Measurements from ENCODE around the gene OR51M1.

The OR51M1 gene

GRCh38 chr11:5366856-5367255 lies 16.8 kb upstream of the OR51M1 start:
- H3K4me3 Mint-ChIP-seq, result no peak overlapping the region
- no peak for ATAC-seq
- no peaks in the 10 kb centered on the region for H3K4me1 Mint-ChIP-seq
- no peaks in the 10 kb centered on the region for H3K36me3 Mint-ChIP-seq
- H3K27ac Mint-ChIP-seq, result no peak overlapping the region
- peaks cover 19% of the 10 kb centered on the region for H3K27me3 Mint-ChIP-seq
- no peaks in the 10 kb centered on the region for H3K9me3 Mint-ChIP-seq

GRCh38 chr11:5367448-5368074 lies 16.1 kb upstream of the OR51M1 start:
- no peak for ATAC-seq

GRCh38 chr11:5368502-5369043 lies 15.0 kb upstream of the OR51M1 start:
- Mint-ChIP-seq H3K9me3 (no peaks in the 10 kb centered on the region), H3K27me3 (peaks cover 24% of the 10 kb centered on the region), H3K4me3 (no peak overlapping the region), H3K36me3 (no peaks in the 10 kb centered on the region), H3K4me1 (no peaks in the 10 kb centered on the region), H3K27ac (no peak overlapping the region)
- ATAC-seq, result no peak

More at GRCh38 chr11:5367448-5368074, 16.1 kb upstream of the OR51M1 start:
- Mint-ChIP-seq H3K4me3 (no peak overlapping the region), H3K9me3 (no peaks in the 10 kb centered on the region), H3K27me3 (peaks cover 24% of the 10 kb centered on the region), H3K4me1 (no peaks in the 10 kb centered on the region), H3K36me3 (no peaks in the 10 kb centered on the region), H3K27ac (no peak overlapping the region)

GRCh38 chr11:5369789-5370188 lies 13.8 kb upstream of the OR51M1 start:
- no peaks in the 10 kb centered on the region for H3K36me3 Mint-ChIP-seq
- no peak overlapping the region for H3K4me3 Mint-ChIP-seq
- no peaks in the 10 kb centered on the region for H3K4me1 Mint-ChIP-seq
- H3K9me3 Mint-ChIP-seq, result no peaks in the 10 kb centered on the region
- no peak for ATAC-seq
- H3K27ac Mint-ChIP-seq, result no peak overlapping the region
- H3K27me3 Mint-ChIP-seq, result peaks cover 34% of the 10 kb centered on the region

- ATAC-seq, result peak; percentile 65
- H3K27ac Mint-ChIP-seq, result no peak overlapping the region
- no peaks in the 10 kb centered on the region for H3K4me1 Mint-ChIP-seq
These were observed 2.8 kb upstream of the OR51M1 start for GRCh38 chr11:5380740-5381342.

GRCh38 chr11:5384335-5384734 lies 723 bp downstream of the OR51M1 start:
- Mint-ChIP-seq H3K4me3 (no peak overlapping the region), H3K36me3 (no peaks in the 10 kb centered on the region), H3K27ac (no peak overlapping the region), H3K4me1 (no peaks in the 10 kb centered on the region), H3K27me3 (no peaks in the 10 kb centered on the region), H3K9me3 (no peaks in the 10 kb centered on the region)
- peak; percentile 28 for ATAC-seq

More at GRCh38 chr11:5380740-5381342, 2.8 kb upstream of the OR51M1 start:
- H3K4me3 Mint-ChIP-seq, result no peak overlapping the region
- no peaks in the 10 kb centered on the region for H3K36me3 Mint-ChIP-seq
- H3K27me3 Mint-ChIP-seq, result peaks cover 7% of the 10 kb centered on the region
- no peaks in the 10 kb centered on the region for H3K9me3 Mint-ChIP-seq

- no peaks in the 10 kb centered on the region for H3K9me3 Mint-ChIP-seq
- ATAC-seq, result no peak
- H3K27me3 Mint-ChIP-seq, result peaks cover 10% of the 10 kb centered on the region
- no peak overlapping the region for H3K27ac Mint-ChIP-seq
- no peaks in the 10 kb centered on the region for H3K4me1 Mint-ChIP-seq
- no peak overlapping the region for H3K4me3 Mint-ChIP-seq
- no peaks in the 10 kb centered on the region for H3K36me3 Mint-ChIP-seq
These were observed 6.6 kb downstream of the OR51M1 start for GRCh38 chr11:5390210-5390609.

GRCh38 chr11:5394091-5394490 lies 10.5 kb downstream of the OR51M1 start:
- H3K4me1 Mint-ChIP-seq, result no peaks in the 10 kb centered on the region
- no peak overlapping the region for H3K27ac Mint-ChIP-seq
- no peak for ATAC-seq
- H3K4me3 Mint-ChIP-seq, result no peak overlapping the region
- H3K27me3 Mint-ChIP-seq, result peaks cover 10% of the 10 kb centered on the region
- H3K9me3 Mint-ChIP-seq, result peaks cover 3% of the 10 kb centered on the region
- H3K36me3 Mint-ChIP-seq, result no peaks in the 10 kb centered on the region

GRCh38 chr11:5398936-5399335 lies 15.3 kb downstream of the OR51M1 start:
- Mint-ChIP-seq H3K36me3 (no peaks in the 10 kb centered on the region), H3K27ac (no peak overlapping the region), H3K4me1 (no peaks in the 10 kb centered on the region), H3K9me3 (peaks cover 3% of the 10 kb centered on the region), H3K27me3 (peaks cover 9% of the 10 kb centered on the region), H3K4me3 (no peak overlapping the region)
- no peak for ATAC-seq

- H3K9me3 Mint-ChIP-seq, result no peaks in the 10 kb centered on the region
- H3K27me3 Mint-ChIP-seq, result peaks cover 39% of the 10 kb centered on the region
- H3K4me3 Mint-ChIP-seq, result no peak overlapping the region
- H3K36me3 Mint-ChIP-seq, result no peaks in the 10 kb centered on the region
- ATAC-seq, result no peak
- no peaks in the 10 kb centered on the region for H3K4me1 Mint-ChIP-seq
- H3K27ac Mint-ChIP-seq, result no peak overlapping the region
These were observed 21.6 kb downstream of the OR51M1 start for GRCh38 chr11:5405173-5405572.

GRCh38 chr11:5420993-5421392 lies 37.4 kb downstream of the OR51M1 start:
- Mint-ChIP-seq H3K4me1 (no peaks in the 10 kb centered on the region), H3K27ac (no peak overlapping the region), H3K36me3 (no peaks in the 10 kb centered on the region), H3K4me3 (no peak overlapping the region), H3K27me3 (peaks cover 16% of the 10 kb centered on the region), H3K9me3 (peaks cover 3% of the 10 kb centered on the region)
- ATAC-seq, result no peak

- H3K4me1 Mint-ChIP-seq, result no peaks in the 10 kb centered on the region
- no peak within 1 kb of the TSS for H3K27ac Mint-ChIP-seq
- peaks cover 16% of the 10 kb centered on the region for H3K27me3 Mint-ChIP-seq
- H3K36me3 Mint-ChIP-seq, result no peaks in the 10 kb centered on the region
- peaks cover 3% of the 10 kb centered on the region for H3K9me3 Mint-ChIP-seq
- no peak for ATAC-seq
- H3K4me3 Mint-ChIP-seq, result no peak within 1 kb of the TSS
These were observed 38.2 kb downstream of the OR51M1 start, which contains the start of gene OR51Q1 for GRCh38 chr11:5421811-5422210. Gene OR51Q1, plus strand, starts transcription at chr11:5422111. Its CDS starts 90 bp downstream, at chr11:5422201.

GRCh38 chr11:5423131-5423530 lies 39.5 kb downstream of the OR51M1 start:
- Mint-ChIP-seq H3K27ac (no peak overlapping the region), H3K36me3 (no peaks in the 10 kb centered on the region), H3K9me3 (peaks cover 3% of the 10 kb centered on the region), H3K27me3 (peaks cover 16% of the 10 kb centered on the region), H3K4me3 (no peak overlapping the region), H3K4me1 (no peaks in the 10 kb centered on the region)
- no peak for ATAC-seq

GRCh38 chr11:5441414-5441813 lies 57.8 kb downstream of the OR51M1 start, which contains the start of gene OR51I1:
Gene OR51I1, minus strand, starts transcription at chr11:5441514. Its CDS starts 0 bp downstream, at chr11:5441514.
- no peak for ATAC-seq
- no peaks in the 10 kb centered on the region for H3K4me1 Mint-ChIP-seq
- H3K36me3 Mint-ChIP-seq, result no peaks in the 10 kb centered on the region
- no peak within 1 kb of the TSS for H3K27ac Mint-ChIP-seq
- H3K4me3 Mint-ChIP-seq, result no peak within 1 kb of the TSS
- H3K9me3 Mint-ChIP-seq, result peaks cover 3% of the 10 kb centered on the region
- peaks cover 20% of the 10 kb centered on the region for H3K27me3 Mint-ChIP-seq

Data from stimulated activated memory B cell treated with anti-CD40 and anti-IgM and Interleukin-4, amounts not matched to agents 10 μg/mL and 1 μg/mL and 100 μg/mL, for 72 hours (primary cell).